Measurements from ENCODE around the gene AFAP1L2.

The AFAP1L2 gene

DNA sequence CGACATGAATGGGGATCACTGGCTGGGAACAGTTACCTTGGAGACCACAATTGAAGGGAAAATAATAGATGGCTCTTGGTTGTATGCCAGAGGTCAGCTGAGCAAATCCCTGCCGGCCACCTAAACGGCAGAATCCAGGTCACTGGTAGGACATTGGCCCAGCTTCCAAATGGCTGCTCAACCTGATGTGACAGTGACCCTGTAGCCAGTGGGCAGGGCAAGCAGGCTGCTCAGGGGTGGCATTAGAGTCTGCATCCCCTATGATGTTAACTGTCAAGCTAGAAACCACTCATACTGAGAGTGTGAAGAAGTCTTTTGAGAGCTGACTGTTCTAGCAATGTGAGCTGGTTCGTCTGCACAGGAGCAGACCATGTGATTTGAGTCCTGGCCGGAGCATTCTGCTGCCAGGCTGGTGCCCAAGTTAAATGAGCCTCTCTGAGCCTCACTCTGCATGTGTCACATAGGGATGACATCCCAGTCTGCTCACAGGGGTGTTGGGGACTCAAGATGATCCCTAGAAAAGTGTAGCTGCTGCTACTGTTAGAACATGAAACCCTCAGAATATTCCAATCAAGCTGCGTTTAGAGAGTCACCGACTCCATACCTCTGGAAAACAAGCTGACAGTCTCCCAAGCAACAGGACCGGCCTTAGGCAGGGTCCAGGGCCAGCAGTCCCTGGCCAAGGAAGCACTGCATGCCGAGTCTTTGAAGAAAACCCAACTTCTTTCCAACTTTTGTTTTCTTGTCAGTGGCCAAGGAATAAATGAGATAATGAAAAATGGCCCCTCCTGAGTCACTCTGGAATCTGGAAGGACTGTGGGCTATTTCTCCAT, 95.6 kb downstream of the AFAP1L2 start:
- DNase-seq, result no peak

DNA sequence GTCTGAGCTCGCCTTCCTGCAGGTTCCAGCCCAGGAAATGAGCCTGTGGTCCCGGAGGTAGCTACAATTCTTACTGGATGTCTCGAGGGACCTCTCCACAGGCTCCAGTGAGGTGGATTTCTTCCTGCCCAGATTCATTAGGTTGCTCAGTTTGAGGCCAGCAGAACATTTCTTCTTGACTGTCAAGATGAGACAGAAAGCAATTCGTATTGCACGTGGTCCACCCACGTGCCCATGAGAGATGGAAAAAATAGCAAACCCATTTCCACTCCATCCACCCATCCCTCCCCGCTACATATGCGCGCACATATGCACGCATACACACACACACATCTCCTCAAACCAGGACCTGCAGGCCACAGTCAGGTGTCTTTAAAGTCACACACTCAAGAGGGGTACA, 96.6 kb downstream of the AFAP1L2 start:
- DNase-seq, result no peak

- no peak for DNase-seq
These were observed 98.0 kb downstream of the AFAP1L2 start for GRCh38 chr10:114306116-114306973.

GRCh38 chr10:114305521-114305925, 98.8 kb downstream of the AFAP1L2 start:
- no peak for DNase-seq

DNA sequence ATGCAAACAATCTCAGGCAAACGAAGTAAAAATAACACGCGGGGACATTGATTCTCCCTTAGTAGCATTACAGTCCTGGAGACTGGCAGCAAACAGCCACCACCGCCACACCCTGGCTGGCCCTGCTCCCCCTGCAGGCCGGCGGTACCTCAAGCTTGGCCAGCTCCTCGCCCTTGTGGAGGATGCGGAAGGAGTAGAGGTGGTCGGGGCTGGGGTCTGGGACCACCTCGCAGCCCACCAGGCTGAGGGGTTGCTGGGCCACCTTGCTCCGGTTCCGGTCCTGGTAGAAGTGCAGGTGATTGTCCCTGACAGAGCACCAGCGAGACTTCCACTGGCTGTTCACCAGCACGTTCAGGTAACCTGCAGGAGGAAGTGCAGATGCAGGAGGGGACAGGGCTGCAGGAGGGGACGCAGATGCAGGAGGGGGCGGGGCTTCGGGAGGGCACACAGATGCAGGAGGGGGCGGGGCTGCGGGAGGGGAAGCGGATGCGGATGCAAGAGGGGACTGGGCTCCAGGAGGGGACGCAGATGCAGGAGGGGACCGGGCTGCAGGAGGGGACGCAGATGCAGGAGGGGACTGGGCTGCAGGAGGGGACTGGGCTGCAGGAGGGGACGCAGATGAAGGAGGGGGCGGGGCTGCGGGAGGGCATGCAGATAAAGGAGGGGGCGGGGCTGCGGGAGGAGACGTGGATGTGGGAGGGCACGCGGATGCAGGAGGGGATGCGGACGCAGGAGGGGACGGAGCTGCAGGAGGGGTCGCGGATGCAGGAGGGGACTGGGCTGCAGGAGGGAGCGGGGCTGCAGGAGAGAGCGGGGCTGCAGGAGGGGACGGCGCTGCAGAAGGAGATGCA, 99.5 kb downstream of the AFAP1L2 start:
- peak; percentile 56 for DNase-seq

- peak; percentile 61 for DNase-seq
These were observed 100.2 kb downstream of the AFAP1L2 start for GRCh38 chr10:114304017-114304570.

DNA sequence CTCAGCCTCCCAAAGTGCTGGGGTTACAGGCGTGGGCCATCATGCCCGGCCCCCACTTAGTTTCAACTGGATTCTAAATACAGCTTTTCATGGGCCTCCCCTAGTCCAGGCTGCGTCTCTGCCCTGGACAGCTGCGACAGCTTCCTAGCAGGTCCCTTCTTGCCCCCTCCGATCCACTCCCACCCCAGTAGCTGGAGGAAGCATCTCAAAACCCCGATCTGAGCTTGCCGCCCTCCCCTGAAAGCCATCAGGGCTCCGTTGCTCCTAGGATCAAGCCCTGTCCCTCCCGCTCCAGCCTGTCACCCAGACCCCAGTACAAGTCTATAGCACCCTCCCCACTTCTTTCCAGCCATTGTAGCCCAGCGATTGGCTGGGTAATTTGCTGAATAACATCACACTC, 100.7 kb downstream of the AFAP1L2 start:
- no peak for DNase-seq

- DNase-seq, result no peak
These were observed 102.2 kb downstream of the AFAP1L2 start for GRCh38 chr10:114301951-114302710.

- DNase-seq, result no peak
These were observed 103.1 kb downstream of the AFAP1L2 start for GRCh38 chr10:114301177-114301576.

DNA sequence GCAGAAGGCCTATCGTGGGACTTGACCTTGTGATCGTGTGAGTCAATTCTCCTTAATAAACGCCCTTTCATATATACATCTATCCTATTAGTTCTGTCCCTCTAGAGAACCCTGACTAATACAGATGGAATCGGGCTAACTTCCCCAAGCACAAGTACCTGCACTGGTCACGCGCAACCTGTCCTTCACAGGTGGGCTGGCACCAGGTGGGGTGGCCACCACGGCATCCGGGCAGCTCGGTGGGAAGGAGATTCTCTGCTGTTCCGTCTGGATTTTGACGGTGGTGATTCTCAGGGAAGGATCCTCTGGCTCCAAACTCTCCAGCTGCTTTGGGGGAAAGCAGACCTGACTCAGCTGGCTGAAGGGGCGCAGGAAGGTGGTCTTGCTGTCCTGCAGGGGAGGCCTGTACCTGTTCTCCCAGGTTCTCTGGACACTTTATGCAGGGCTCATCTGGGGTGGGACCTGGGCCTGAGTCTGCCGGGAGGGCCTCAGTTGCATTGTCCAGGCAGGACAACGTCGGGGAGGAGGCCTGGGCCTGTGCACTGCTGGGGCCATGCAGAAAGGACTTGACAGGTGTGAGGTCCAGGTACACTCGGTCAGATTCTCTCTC, 104.2 kb downstream of the AFAP1L2 start:
- DNase-seq, result no peak

- DNase-seq, result no peak
These were observed 107.1 kb downstream of the AFAP1L2 start for GRCh38 chr10:114297136-114297705.

DNA sequence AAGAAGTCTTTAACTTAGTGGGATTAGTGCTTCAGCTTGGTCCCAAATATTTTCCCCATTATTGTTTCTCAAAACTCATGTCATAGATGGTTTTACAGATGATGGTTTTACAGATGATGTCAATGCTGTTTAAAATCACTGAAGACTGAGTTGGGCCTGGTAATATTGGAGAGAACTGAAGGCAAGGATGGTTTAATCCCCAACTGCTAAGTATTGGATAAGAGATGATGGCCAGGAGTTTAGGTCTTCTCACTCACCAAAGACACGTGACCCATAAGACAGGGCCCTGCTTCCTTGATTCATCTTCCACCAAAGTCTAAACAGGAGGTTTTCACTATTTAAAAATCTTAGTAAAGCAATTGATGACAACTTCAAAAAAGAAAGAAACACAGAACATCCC, 108.9 kb downstream of the AFAP1L2 start:
- no peak for DNase-seq

DNA sequence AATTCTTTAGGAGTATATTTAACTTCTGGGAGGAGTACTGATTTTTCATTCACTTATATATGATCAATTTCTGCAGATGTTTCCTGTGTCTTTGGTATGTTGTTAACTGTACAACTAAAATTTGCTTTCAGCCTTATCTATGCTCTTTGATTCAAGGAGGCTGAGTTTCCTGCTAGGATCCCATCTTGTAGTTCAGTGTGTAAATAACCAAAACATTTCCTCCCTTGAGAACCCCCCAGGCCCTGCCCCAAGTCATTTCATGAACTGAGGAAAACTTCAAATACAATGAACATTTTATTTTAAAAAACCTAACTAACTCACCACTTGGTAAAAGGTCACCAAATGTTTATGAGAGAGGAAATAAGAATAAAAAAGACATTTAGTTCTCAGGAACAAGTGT, 109.8 kb downstream of the AFAP1L2 start:
- no peak for DNase-seq

DNA sequence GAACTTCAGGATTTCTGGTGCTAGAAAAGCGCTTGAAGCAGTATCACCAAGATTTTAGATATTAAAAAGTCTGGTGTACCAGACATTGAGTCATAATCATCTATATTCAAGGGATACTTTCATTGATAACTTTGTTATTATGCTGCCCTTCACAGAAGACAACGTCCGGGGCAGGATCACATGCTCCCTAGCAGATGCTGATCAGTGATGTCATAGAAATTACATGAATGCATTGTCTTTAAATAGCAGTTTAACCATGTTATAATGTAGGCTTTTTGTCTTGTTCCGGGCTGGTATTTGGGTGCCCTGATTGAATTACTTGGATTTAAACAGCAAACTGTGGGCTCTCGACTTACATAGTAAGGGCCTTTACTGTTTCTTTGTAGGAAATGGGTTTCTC, 111.2 kb downstream of the AFAP1L2 start:
- no peak for DNase-seq

DNA sequence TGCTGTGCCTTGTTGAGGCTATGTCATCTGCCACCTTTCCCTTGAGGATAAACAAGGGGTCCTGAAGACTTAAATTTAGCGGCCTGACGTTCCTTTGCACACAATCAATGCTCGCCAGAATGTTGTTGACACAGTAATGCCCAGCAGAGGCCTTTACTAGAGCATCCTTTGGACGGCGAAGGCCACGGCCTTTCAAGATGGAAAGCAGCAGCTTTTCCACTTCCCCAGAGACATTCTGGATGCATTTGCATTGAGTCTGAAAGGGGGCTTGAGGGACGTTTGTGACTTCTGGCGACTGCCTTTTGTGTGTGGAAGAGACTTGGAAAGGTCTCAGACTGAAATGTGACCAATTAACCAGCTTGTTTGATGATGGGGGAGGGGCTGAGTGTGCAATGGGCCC, 112.8 kb downstream of the AFAP1L2 start:
- DNase-seq, result no peak

DNA sequence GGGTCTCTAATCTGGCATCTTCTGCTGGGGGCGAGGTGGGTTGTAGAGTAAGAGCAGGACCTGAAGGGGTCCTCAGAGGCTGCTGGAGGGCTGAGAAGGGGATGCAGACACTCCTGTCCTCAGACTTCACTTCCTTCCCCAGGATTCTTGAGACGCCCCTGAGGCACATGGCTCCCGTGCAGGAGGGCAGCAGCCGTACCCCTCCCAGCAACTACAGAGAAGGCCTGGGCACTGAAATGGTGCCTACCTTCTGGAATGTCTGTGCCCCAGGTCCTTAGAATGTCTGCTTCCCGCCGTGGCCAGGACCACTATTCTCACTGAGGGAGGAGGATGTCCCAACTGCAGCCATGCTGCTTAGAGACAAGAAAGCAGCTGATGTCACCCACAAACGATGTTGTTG, 113.2 kb downstream of the AFAP1L2 start:
- DNase-seq, result no peak

- no peak for DNase-seq
These were observed 114.3 kb downstream of the AFAP1L2 start for GRCh38 chr10:114290038-114290437.

DNA sequence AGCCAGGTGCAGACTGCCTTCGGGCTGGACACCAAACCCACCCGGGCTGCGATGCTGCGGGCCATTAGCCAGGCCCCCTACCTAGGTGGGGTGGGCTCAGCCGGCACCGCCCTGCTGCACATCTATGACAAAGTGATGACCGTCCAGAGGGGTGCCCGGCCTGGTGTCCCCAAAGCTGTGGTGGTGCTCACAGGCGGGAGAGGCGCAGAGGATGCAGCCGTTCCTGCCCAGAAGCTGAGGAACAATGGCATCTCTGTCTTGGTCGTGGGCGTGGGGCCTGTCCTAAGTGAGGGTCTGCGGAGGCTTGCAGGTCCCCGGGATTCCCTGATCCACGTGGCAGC, 115.2 kb downstream of the AFAP1L2 start:
- DNase-seq, result no peak

GRCh38 chr10:114288424-114289095, 115.7 kb downstream of the AFAP1L2 start:
- no peak for DNase-seq

- DNase-seq, result no peak
These were observed 117.4 kb downstream of the AFAP1L2 start for GRCh38 chr10:114286921-114287320.

DNA sequence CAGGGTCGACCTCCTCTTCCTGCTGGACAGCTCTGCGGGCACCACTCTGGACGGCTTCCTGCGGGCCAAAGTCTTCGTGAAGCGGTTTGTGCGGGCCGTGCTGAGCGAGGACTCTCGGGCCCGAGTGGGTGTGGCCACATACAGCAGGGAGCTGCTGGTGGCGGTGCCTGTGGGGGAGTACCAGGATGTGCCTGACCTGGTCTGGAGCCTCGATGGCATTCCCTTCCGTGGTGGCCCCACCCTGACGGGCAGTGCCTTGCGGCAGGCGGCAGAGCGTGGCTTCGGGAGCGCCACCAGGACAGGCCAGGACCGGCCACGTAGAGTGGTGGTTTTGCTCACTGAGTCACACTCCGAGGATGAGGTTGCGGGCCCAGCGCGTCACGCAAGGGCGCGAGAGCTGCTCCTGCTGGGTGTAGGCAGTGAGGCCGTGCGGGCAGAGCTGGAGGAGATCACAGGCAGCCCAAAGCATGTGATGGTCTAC, 118.3 kb downstream of the AFAP1L2 start:
- DNase-seq, result no peak
